ENCODE results near the gene MRM1.

DNA sequence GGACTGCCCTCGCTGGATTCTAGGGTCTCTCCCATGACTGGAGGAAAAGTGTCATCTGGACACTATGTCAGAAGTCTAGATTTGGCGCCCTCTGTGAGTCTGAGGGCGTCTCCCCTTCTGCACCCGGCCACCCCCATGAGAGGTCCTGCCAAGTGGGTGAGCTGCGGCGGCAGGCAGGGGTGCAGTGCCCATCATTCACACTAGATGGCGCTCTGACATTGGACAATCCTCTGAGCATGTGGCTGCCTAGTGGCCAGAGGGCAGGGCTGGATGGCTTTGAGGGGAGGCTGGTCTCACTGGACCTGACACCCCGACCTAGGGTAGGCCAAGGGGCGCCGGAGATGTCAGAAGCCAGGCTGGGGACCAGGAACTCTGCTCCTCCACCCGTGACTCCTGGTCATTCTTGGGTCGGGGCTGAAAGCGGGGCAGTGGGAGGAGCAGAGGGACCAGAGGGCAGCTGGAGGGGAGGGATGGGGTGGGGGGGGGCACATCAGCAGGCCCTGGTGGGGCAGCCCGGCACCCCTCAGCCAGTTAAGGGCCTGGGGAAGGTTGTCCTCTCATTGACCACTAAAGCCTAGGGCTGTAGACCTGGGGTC is 28.0 kb downstream of the MRM1 start:
- no peak for TF ChIP-seq GATA2 (IDR thresholded peaks at IDR 0.05; ENCODE audit: low read depth, low read length)
- no peak for TF ChIP-seq GATA3 (IDR thresholded peaks at IDR 0.05; ENCODE audit: low read depth, low read length)

Data from SH-SY5Y (cell line).